Activated CD4-positive, alpha-beta memory T cell treated with anti-CD3 and anti-CD28 coated beads for 36 hours (primary cell): Measurements from ENCODE around the gene GPR158. TPM values are rescaled to one million over a fixed set of nuclear protein-coding genes. Genes with fewer than 3 reads are reported as not detected.
"Not testable (repeated sequence)": the region's sequence is repeated elsewhere in the genome, so short reads cannot be mapped to it uniquely, and the experiment has no call there.

Experiments used
- CTCF ChIA-PET: fragments of 350-600 bp; sonication (Branson Sonifier 250); formaldehyde crosslinking; loops from one replicate; lab custom pipeline; 2021; ENCODE audit warnings: antibody characterized with exemption, inconsistent platforms; lab: Charles Lee
- POLR2A ChIA-PET: fragments of 350-600 bp; sonication (Branson Sonifier 250); formaldehyde crosslinking; loops from one replicate; lab custom pipeline; 2021; ENCODE audit warnings: antibody characterized with exemption; lab: Charles Lee
- DNase-seq: peaks from one replicate; pipeline ENCODE4 v3.0.0-alpha.2; 2020
- H3K27ac Mint-ChIP-seq: one replicate; pipeline ENCODE4 v1.8.0; 2021; ENCODE audit warnings: mixed read lengths
- H3K27me3 Mint-ChIP-seq: one replicate; pipeline ENCODE4 v1.8.0; 2021; ENCODE audit warnings: mixed read lengths
- H3K36me3 Mint-ChIP-seq: one replicate; pipeline ENCODE4 v1.8.0; 2021; ENCODE audit warnings: mixed read lengths
- H3K4me1 Mint-ChIP-seq: one replicate; pipeline ENCODE4 v1.8.0; 2021; ENCODE audit warnings: low read depth, mixed read lengths
- H3K4me3 Mint-ChIP-seq: one replicate; pipeline ENCODE4 v1.8.0; 2021; ENCODE audit warnings: mild to moderate bottlenecking, mixed read lengths
- H3K9me3 Mint-ChIP-seq: one replicate; pipeline ENCODE4 v1.8.0; 2021; ENCODE audit warnings: mixed read lengths
- intact Hi-C: fragments of 100-400 bp; cut with micrococcal nuclease; formaldehyde crosslinking; loops from one replicate; pipeline ENCODE4 v1.15.1; 2023
- total RNA-seq, 2 experiments: library from RNA; stranded (reverse); gene quantifications; one replicate each; pipeline ENCODE4 v1.2.3, GENCODE V29; 2021

GPR158 gene
- total RNA-seq, result not detected

DNA sequence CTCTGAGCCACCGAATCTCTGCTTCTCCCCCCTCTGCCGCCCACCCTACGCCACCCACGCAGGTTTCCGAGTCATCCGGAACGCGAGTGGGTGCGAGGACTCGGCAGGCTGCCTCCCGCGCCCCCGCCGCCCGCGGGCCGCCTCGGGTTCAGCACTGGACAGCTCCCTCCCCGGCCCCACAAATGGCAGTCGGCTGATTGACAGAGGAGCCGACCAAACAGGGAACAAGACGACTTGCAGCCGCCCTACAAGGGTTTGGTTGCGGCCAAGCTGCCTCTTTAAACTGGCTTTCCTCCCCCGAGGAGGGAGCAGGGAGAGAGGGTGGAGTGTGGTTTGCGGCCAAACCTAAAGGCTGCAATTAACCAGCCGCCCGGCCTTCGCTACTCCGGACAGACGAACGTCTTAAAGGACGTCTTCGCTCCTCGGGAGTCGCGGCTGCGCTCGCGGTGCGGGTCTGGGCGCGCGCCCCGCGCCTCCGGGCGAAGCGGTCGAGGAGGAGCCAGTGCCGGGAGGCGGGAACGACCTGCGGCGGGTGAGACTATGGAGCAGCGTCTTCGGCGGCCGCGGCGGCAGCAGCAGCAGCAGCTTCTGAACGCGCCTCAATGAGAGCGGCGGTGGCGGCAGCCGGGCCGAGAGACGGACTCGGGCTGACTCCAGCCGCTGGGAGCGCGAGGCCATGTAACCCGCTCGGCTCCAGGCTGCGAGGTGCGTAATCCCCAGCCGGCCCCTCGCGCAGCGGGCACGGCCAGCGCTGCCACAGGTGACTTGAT is at the start of gene GPR158:
GPR158 (plus strand) TSS at position 541 of the 770 bp plus-strand sequence. CDS start 420 bp downstream, outside the sequence.
- Mint-ChIP-seq H3K9me3 (no peaks in the 10 kb centered on the region), H3K27ac (no peak within 1 kb of the TSS), H3K27me3 (peaks cover 42% of the 10 kb centered on the region), H3K4me1 (peaks cover 2% of the 10 kb centered on the region), H3K36me3 (peaks cover 6% of the 10 kb centered on the region), H3K4me3 (no peak within 1 kb of the TSS)
- CTCF ChIA-PET, result no interaction called here
- DNase-seq, result peak; percentile 63
- POLR2A ChIA-PET, result interaction anchor here (0.6 kb wide), 1 partner anchor 1618 kb away, joined by 3 read pairs; no protein-coding TSS in a partner anchor
- intact Hi-C loops, result no loop called here

DNA sequence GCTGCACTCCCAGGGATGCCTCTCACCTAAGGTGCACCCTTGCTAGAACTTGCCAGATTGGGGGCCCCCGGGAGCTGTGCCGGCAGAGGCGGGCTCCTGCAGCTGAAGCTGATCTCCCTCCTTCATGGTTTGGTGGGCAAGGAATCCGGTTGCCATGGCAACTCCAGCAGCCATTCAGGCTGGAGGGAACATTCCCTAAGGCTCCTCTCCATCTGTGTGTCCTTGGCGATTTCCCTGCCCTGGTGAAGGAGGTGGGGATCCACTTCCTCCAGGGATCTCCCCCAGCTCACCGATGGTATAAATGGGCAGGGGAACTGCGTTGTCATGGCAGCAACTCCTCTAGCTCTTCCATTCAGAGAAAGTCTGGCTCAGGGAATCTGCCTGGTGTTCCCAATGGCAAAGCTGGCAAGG is 49.6 kb upstream of the GPR158 start:
- POLR2A ChIA-PET, result no interaction called here
- H3K27me3 Mint-ChIP-seq, result peaks cover 7% of the 10 kb centered on the region
- no peak overlapping the region for H3K27ac Mint-ChIP-seq
- no peaks in the 10 kb centered on the region for H3K4me1 Mint-ChIP-seq
- H3K36me3 Mint-ChIP-seq, result no peaks in the 10 kb centered on the region
- intact Hi-C loops, result no loop called here
- H3K9me3 Mint-ChIP-seq, result no peaks in the 10 kb centered on the region
- DNase-seq, result no peak
- CTCF ChIA-PET, result interaction anchor here (0.6 kb wide), 1 partner anchor 15 kb away, joined by 3 read pairs; no protein-coding TSS in a partner anchor
- H3K4me3 Mint-ChIP-seq, result no peak overlapping the region

- no peak overlapping the region for H3K27ac Mint-ChIP-seq
- intact Hi-C loops, result no loop called here
- H3K4me3 Mint-ChIP-seq, result no peak overlapping the region
- H3K36me3 Mint-ChIP-seq, result no peaks in the 10 kb centered on the region
- POLR2A ChIA-PET, result no interaction called here
- CTCF ChIA-PET, result no interaction called here
- peaks cover 7% of the 10 kb centered on the region for H3K27me3 Mint-ChIP-seq
- no peak for DNase-seq
- no peaks in the 10 kb centered on the region for H3K4me1 Mint-ChIP-seq
- peaks cover 9% of the 10 kb centered on the region for H3K9me3 Mint-ChIP-seq
These were observed 45.2 kb upstream of the GPR158 start for GRCh38 chr10:25129592-25129991.

GRCh38 chr10:25130906-25131305 is 43.9 kb upstream of the GPR158 start:
- H3K27ac Mint-ChIP-seq, result no peak overlapping the region
- H3K9me3 Mint-ChIP-seq, result peaks cover 9% of the 10 kb centered on the region
- no peak for DNase-seq
- H3K4me1 Mint-ChIP-seq, result no peaks in the 10 kb centered on the region
- intact Hi-C loops, result no loop called here
- H3K36me3 Mint-ChIP-seq, result no peaks in the 10 kb centered on the region
- H3K27me3 Mint-ChIP-seq, result peaks cover 7% of the 10 kb centered on the region
- ChIA-PET CTCF (no interaction called here), POLR2A (no interaction called here)
- H3K4me3 Mint-ChIP-seq, result no peak overlapping the region

DNA sequence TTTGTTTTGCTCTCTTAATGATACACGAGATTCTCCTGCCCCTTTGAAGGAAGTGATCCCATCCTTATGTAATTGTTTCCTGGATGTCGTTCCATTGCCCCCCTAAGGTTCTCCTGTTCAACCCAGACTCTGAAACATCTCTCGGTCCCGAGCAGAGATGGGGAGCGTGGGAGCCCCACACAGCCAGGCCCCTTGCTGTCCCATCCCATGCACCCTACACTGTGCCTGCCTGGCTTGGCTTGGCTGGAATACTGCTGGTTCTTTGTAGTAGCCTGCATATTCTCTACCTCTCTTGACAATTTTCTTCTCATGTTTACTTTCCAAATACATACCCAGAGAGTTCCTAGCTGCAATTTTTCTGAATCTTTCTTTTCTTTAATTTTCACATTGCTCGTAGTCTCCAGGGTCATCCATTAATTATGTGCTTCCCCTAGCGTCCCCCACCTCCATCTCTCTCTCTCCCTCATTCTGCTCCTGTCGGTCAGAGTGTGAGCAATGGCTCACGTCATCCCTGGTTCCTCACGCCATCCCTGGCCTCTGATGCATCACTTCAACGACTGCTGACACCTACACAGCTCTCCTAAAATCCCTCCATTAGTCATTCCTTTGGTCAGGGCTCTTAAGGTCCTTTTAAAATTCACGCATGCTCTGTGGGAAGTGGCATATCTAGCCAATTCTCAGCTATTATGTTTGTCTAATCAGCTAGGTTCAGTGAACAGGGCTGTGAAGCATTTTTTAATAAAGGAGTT is 32.5 kb upstream of the GPR158 start:
- no peaks in the 10 kb centered on the region for H3K36me3 Mint-ChIP-seq
- intact Hi-C loops, result no loop called here
- CTCF ChIA-PET, result interaction anchor here (0.6 to 0.7 kb wide), 2 partner anchors 477 to 761 kb away, joined by 3 read pairs; no protein-coding TSS in a partner anchor
- POLR2A ChIA-PET, result no interaction called here
- H3K9me3 Mint-ChIP-seq, result no peaks in the 10 kb centered on the region
- DNase-seq, result no peak
- peaks cover 5% of the 10 kb centered on the region for H3K27me3 Mint-ChIP-seq
- H3K27ac Mint-ChIP-seq, result no peak overlapping the region
- H3K4me3 Mint-ChIP-seq, result no peak overlapping the region
- H3K4me1 Mint-ChIP-seq, result no peaks in the 10 kb centered on the region

DNA sequence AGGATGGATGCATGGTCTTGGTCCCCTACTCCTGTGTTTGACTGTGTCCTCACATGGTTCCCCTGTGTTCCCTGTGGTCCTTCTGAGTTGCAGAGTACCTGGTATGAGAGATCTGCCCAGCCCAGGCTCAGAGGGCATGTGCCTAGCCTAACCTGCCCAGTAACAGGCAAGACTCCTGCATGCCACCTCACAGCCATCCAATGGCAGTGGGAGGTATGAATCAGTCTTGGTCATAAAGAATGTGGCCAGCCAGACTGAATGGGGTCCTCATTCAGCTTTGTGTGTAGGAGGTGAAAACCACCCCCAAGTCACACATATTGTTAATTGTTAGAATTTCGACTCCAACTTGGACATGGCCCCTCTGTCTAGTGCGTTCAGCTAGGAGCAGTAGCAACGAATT is 17.2 kb upstream of the GPR158 start:
- intact Hi-C loops, result no loop called here
- DNase-seq, result no peak
- peaks cover 4% of the 10 kb centered on the region for H3K9me3 Mint-ChIP-seq
- ChIA-PET CTCF (no interaction called here), POLR2A (no interaction called here)
- H3K27ac Mint-ChIP-seq, result no peak overlapping the region
- H3K27me3 Mint-ChIP-seq, result peaks cover 2% of the 10 kb centered on the region
- H3K4me1 Mint-ChIP-seq, result no peaks in the 10 kb centered on the region
- no peak overlapping the region for H3K4me3 Mint-ChIP-seq
- no peaks in the 10 kb centered on the region for H3K36me3 Mint-ChIP-seq

- Mint-ChIP-seq H3K9me3 (no peaks in the 10 kb centered on the region), H3K36me3 (no peaks in the 10 kb centered on the region), H3K27ac (no peak overlapping the region), H3K4me1 (no peaks in the 10 kb centered on the region), H3K27me3 (peaks cover 2% of the 10 kb centered on the region), H3K4me3 (no peak overlapping the region)
- ChIA-PET CTCF (no interaction called here), POLR2A (no interaction called here)
- no peak for DNase-seq
- intact Hi-C loops, result no loop called here
These were observed 15.2 kb upstream of the GPR158 start for GRCh38 chr10:25159591-25159990.

- ChIA-PET POLR2A (no interaction called here), CTCF (no interaction called here)
- no peak for DNase-seq
- intact Hi-C loops, result no loop called here
- Mint-ChIP-seq H3K36me3 (no peaks in the 10 kb centered on the region), H3K27me3 (peaks cover 2% of the 10 kb centered on the region), H3K4me1 (no peaks in the 10 kb centered on the region), H3K9me3 (no peaks in the 10 kb centered on the region), H3K4me3 (no peak overlapping the region), H3K27ac (no peak overlapping the region)
These were observed 12.4 kb upstream of the GPR158 start for GRCh38 chr10:25162391-25162790.

GRCh38 chr10:25163464-25163863 is 11.3 kb upstream of the GPR158 start:
- H3K9me3 Mint-ChIP-seq, result not testable (repeated sequence)

GRCh38 chr10:25169740-25170139 is 5.1 kb upstream of the GPR158 start:
- intact Hi-C loops, result no loop called here
- no peak for DNase-seq
- ChIA-PET CTCF (no interaction called here), POLR2A (no interaction called here)
- peaks cover 27% of the 10 kb centered on the region for H3K27me3 Mint-ChIP-seq
- H3K36me3 Mint-ChIP-seq, result peaks cover 4% of the 10 kb centered on the region
- no peak overlapping the region for H3K4me3 Mint-ChIP-seq
- peaks cover 2% of the 10 kb centered on the region for H3K4me1 Mint-ChIP-seq
- H3K27ac Mint-ChIP-seq, result no peak overlapping the region
- H3K9me3 Mint-ChIP-seq, result no peaks in the 10 kb centered on the region

More at GRCh38 chr10:25163464-25163863, 11.3 kb upstream of the GPR158 start:
- H3K27ac Mint-ChIP-seq, CTCF ChIA-PET, H3K4me1 Mint-ChIP-seq, POLR2A ChIA-PET, H3K4me3 Mint-ChIP-seq, intact Hi-C loops, H3K36me3 Mint-ChIP-seq, H3K27me3 Mint-ChIP-seq, DNase-seq: not testable (repeated sequence)

DNA sequence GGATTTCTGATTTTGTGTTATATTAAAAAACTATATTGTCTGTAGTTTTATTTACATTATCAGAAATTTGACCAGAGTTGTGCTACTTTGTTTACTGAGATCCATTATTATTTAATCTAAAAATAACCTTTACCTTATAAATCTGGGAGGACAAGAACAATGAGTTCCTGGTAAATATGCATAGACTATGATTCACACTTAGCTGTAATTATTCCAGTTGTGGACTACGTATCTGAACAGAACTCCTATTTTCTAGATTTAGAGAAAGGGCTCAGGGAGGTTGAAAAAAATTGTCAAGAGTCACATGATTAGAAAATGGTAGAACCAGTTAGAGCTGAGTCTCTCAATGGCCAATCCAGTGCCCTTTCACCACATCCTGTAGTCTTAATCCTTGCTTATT is 4.2 kb upstream of the GPR158 start:
- POLR2A ChIA-PET, result no interaction called here

GRCh38 chr10:25175527-25176420 is 973 bp downstream of the GPR158 start:
- peaks cover 2% of the 10 kb centered on the region for H3K4me1 Mint-ChIP-seq
- no peaks in the 10 kb centered on the region for H3K9me3 Mint-ChIP-seq
- no peak overlapping the region for H3K27ac Mint-ChIP-seq
- H3K4me3 Mint-ChIP-seq, result no peak overlapping the region
- peaks cover 42% of the 10 kb centered on the region for H3K27me3 Mint-ChIP-seq
- intact Hi-C loops, result no loop called here
- H3K36me3 Mint-ChIP-seq, result peaks cover 6% of the 10 kb centered on the region
- no peak for DNase-seq
- POLR2A ChIA-PET, result no interaction called here
- CTCF ChIA-PET, result no interaction called here

More for the DNA sequence above, 4.2 kb upstream of the GPR158 start:
- H3K27ac Mint-ChIP-seq, result no peak overlapping the region
- intact Hi-C loops, result no loop called here
- CTCF ChIA-PET, result no interaction called here
- no peak for DNase-seq
- peaks cover 34% of the 10 kb centered on the region for H3K27me3 Mint-ChIP-seq
- H3K9me3 Mint-ChIP-seq, result no peaks in the 10 kb centered on the region
- H3K4me1 Mint-ChIP-seq, result peaks cover 2% of the 10 kb centered on the region
- H3K4me3 Mint-ChIP-seq, result no peak overlapping the region
- peaks cover 4% of the 10 kb centered on the region for H3K36me3 Mint-ChIP-seq
